LNCaP clone FGC (cell line): ENCODE measurements around the gene P3H2.

Experiments used
- DNase-seq: peaks from one replicate; pipeline ENCODE4 v3.0.0-alpha.2; 2011; ENCODE audit warnings: low read depth
- H3K4me3 ChIP-seq: 2 replicates; pipeline ENCODE4 v1.5.1; 2011; ENCODE audit warnings: mild to moderate bottlenecking, low read depth, low read length, control low read depth
- CTCF ChIP-seq: IDR thresholded peaks from 2 replicates; pipeline ENCODE4 v1.5.1; 2012; ENCODE audit warnings: mild to moderate bottlenecking; ENCODE audit not compliant: control insufficient read depth, insufficient read depth; ENCODE audit errors: extremely low read depth

P3H2 gene

GRCh38 chr3:190056742-190057141, 64.0 kb downstream of the P3H2 start:
- no peak for DNase-seq
- no peak overlapping the region for H3K4me3 ChIP-seq
- TF ChIP-seq CTCF, result no peak

GRCh38 chr3:190055773-190056172, 64.9 kb downstream of the P3H2 start:
- no peak for TF ChIP-seq CTCF
- DNase-seq, result no peak

GRCh38 chr3:190053919-190054672, 66.6 kb downstream of the P3H2 start:
- TF ChIP-seq CTCF, result no peak
- H3K4me3 ChIP-seq, result no peak overlapping the region
- no peak for DNase-seq

More at GRCh38 chr3:190055773-190056172, 64.9 kb downstream of the P3H2 start:
- H3K4me3 ChIP-seq, result no peak overlapping the region

- H3K4me3 ChIP-seq, result no peak overlapping the region
- DNase-seq, result no peak
- no peak for TF ChIP-seq CTCF
These were observed 69.1 kb downstream of the P3H2 start for GRCh38 chr3:190051641-190052040.

- DNase-seq, result no peak
- no peak overlapping the region for H3K4me3 ChIP-seq
- no peak for TF ChIP-seq CTCF
These were observed 71.7 kb downstream of the P3H2 start for GRCh38 chr3:190048932-190049441.

GRCh38 chr3:190044974-190045373, 75.7 kb downstream of the P3H2 start:
- DNase-seq, result peak; percentile 64
- no peak for TF ChIP-seq CTCF
- H3K4me3 ChIP-seq, result no peak overlapping the region

- no peak overlapping the region for H3K4me3 ChIP-seq
- no peak for DNase-seq
- TF ChIP-seq CTCF, result no peak
These were observed 76.6 kb downstream of the P3H2 start for GRCh38 chr3:190044142-190044541.
